B cell (primary cell): ENCODE results near the gene TNIK.

Experiments
- EZH2 ChIP-seq: IDR thresholded peaks from 2 replicates; pipeline ENCODE4 v1.6.1; 2012; ENCODE audit warnings: borderline replicate concordance, low read depth, mild to moderate bottlenecking, moderate library complexity, low read length; ENCODE audit not compliant: insufficient read depth, poor library complexity, severe bottlenecking
- TF ChIP-seq, protein P1 (sequence below): fragments of 200-600 bp; IDR thresholded peaks from one replicate; pipeline ENCODE4 v1.8.0; 2022; ENCODE audit warnings: antibody characterized with exemption, mild to moderate bottlenecking

DNA sequence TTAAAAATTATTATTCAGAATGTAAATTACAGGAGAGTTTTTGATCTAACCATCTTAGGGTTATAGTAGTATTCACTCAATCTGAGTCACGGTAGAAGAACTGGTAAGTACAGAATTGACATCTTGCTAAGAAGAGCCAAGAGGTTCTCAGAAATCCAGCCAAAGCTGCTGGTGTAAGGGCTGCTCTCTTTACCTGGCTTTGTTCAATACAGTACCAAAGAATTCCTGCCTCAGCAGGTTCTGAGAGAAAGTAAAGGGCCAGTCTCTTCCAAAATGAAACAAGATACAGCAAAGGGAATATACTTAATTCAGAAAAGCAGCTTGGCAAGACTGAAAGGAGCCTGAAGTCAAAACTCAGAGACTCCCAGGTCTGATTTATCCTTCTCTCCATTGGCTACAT, 193.1 kb downstream of the TNIK start:
- TF ChIP-seq, protein P1, sequence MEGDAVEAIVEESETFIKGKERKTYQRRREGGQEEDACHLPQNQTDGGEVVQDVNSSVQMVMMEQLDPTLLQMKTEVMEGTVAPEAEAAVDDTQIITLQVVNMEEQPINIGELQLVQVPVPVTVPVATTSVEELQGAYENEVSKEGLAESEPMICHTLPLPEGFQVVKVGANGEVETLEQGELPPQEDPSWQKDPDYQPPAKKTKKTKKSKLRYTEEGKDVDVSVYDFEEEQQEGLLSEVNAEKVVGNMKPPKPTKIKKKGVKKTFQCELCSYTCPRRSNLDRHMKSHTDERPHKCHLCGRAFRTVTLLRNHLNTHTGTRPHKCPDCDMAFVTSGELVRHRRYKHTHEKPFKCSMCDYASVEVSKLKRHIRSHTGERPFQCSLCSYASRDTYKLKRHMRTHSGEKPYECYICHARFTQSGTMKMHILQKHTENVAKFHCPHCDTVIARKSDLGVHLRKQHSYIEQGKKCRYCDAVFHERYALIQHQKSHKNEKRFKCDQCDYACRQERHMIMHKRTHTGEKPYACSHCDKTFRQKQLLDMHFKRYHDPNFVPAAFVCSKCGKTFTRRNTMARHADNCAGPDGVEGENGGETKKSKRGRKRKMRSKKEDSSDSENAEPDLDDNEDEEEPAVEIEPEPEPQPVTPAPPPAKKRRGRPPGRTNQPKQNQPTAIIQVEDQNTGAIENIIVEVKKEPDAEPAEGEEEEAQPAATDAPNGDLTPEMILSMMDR, result no peak
- no peak for TF ChIP-seq EZH2
